ENCODE results near the gene AMH.

The AMH gene

DNA sequence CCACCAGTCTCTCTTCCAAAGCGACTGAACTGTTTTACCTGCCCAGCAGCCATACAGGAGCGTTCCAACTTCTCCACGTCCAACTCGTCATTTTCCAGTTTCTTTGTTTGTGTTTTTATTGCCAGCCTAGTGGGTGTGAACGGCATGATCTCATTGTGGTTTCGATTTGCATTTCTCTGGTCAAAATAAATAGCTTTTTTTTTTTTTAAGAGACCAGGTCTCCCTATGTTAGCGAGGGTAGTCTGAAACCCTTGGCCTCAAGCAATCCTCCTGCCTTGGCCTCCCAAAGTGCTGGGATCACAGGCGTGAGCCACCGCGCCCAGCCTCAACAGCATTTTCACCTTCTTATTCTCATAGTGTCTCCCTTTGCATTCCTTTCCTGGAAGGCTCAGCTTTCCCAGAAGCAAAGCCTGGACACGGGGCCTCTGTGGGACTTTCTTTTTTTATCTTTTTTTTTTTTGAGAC is 11.2 kb downstream of the AMH start (continued):
- TF ChIP-seq, protein P1, sequence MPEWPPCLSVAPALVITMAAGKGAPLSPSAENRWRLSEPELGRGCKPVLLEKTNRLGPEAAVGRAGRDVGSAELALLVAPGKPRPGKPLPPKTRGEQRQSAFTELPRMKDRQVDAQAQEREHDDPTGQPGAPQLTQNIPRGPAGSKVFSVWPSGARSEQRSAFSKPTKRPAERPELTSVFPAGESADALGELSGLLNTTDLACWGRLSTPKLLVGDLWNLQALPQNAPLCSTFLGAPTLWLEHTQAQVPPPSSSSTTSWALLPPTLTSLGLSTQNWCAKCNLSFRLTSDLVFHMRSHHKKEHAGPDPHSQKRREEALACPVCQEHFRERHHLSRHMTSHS (tag by site-specific recombination; IDR thresholded peaks at IDR 0.05) = no peak
- TF ChIP-seq, protein P2, sequence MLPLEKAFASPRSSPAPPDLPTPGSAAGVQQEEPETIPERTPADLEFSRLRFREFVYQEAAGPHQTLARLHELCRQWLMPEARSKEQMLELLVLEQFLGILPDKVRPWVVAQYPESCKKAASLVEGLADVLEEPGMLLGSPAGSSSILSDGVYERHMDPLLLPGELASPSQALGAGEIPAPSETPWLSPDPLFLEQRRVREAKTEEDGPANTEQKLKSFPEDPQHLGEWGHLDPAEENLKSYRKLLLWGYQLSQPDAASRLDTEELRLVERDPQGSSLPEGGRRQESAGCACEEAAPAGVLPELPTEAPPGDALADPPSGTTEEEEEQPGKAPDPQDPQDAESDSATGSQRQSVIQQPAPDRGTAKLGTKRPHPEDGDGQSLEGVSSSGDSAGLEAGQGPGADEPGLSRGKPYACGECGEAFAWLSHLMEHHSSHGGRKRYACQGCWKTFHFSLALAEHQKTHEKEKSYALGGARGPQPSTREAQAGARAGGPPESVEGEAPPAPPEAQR (tag by site-specific recombination; IDR thresholded peaks at IDR 0.05) = no peak
- TF ChIP-seq ZNF555 (tag by site-specific recombination; conservative IDR thresholded peaks at IDR 0.05) (no peak), MYNN (tag by site-specific recombination; IDR thresholded peaks at IDR 0.05; ENCODE audit: borderline replicate concordance) (no peak), SCRT2 (tag by site-specific recombination; IDR thresholded peaks at IDR 0.05) (no peak), ZNF157 (tag by site-specific recombination; IDR thresholded peaks at IDR 0.05) (no peak), ZBTB1 (tag by site-specific recombination; IDR thresholded peaks at IDR 0.05) (no peak), ZNF37A (tag by site-specific recombination; IDR thresholded peaks at IDR 0.05) (no peak), KLF8 (tag by site-specific recombination; IDR thresholded peaks at IDR 0.05) (no peak; the same call in 1 of the 2 replicates), ZXDB (tag by site-specific recombination; IDR thresholded peaks at IDR 0.05) (0 out of 2 replicates have a peak, but pooled peaks have one; percentile 23), ZNF366 (tag by site-specific recombination; conservative IDR thresholded peaks at IDR 0.05) (peak; percentile 63), ZNF354C (tag by site-specific recombination; IDR thresholded peaks at IDR 0.05; ENCODE audit: borderline replicate concordance, low read depth) (no peak), ZNF24 (tag by site-specific recombination; IDR thresholded peaks at IDR 0.05) (no peak), SALL2 (tag by site-specific recombination; IDR thresholded peaks at IDR 0.05; ENCODE audit: borderline replicate concordance) (no peak), ZNF529 (tag by site-specific recombination; IDR thresholded peaks at IDR 0.05; ENCODE audit: insufficient replicate concordance) (no peak), ZNF174 (tag by site-specific recombination; IDR thresholded peaks at IDR 0.05) (no peak), ZNF138 (tag by site-specific recombination; IDR thresholded peaks at IDR 0.05; ENCODE audit: borderline replicate concordance) (no peak), ZSCAN23 (tag by site-specific recombination; IDR thresholded peaks at IDR 0.05) (no peak; the same call in 1 of the 2 replicates), ZNF785 (tag by site-specific recombination; IDR thresholded peaks at IDR 0.05) (no peak), FEZF1 (tag by site-specific recombination; IDR thresholded peaks at IDR 0.05) (peak; percentile 55), KLF1 (tag by site-specific recombination; IDR thresholded peaks at IDR 0.05) (peak; percentile 82), ZNF792 (tag by site-specific recombination; IDR thresholded peaks at IDR 0.05) (no peak), ZNF302 (tag by site-specific recombination; IDR thresholded peaks at IDR 0.05; ENCODE audit: low read depth) (no peak), ZNF350 (tag by site-specific recombination; IDR thresholded peaks at IDR 0.05) (no peak), WT1 (tag by site-specific recombination; IDR thresholded peaks at IDR 0.05) (no peak), ZNF747 (tag by site-specific recombination; IDR thresholded peaks at IDR 0.05) (no peak)
- TF ChIP-seq, protein P3, sequence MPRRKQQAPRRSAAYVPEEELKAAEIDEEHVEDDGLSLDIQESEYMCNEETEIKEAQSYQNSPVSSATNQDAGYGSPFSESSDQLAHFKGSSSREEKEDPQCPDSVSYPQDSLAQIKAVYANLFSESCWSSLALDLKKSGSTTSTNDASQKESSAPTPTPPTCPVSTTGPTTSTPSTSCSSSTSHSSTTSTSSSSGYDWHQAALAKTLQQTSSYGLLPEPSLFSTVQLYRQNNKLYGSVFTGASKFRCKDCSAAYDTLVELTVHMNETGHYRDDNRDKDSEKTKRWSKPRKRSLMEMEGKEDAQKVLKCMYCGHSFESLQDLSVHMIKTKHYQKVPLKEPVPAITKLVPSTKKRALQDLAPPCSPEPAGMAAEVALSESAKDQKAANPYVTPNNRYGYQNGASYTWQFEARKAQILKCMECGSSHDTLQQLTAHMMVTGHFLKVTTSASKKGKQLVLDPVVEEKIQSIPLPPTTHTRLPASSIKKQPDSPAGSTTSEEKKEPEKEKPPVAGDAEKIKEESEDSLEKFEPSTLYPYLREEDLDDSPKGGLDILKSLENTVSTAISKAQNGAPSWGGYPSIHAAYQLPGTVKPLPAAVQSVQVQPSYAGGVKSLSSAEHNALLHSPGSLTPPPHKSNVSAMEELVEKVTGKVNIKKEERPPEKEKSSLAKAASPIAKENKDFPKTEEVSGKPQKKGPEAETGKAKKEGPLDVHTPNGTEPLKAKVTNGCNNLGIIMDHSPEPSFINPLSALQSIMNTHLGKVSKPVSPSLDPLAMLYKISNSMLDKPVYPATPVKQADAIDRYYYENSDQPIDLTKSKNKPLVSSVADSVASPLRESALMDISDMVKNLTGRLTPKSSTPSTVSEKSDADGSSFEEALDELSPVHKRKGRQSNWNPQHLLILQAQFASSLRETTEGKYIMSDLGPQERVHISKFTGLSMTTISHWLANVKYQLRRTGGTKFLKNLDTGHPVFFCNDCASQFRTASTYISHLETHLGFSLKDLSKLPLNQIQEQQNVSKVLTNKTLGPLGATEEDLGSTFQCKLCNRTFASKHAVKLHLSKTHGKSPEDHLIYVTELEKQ (tag by site-specific recombination; IDR thresholded peaks at IDR 0.05; ENCODE audit: borderline replicate concordance) = no peak
- TF ChIP-seq, protein P4, sequence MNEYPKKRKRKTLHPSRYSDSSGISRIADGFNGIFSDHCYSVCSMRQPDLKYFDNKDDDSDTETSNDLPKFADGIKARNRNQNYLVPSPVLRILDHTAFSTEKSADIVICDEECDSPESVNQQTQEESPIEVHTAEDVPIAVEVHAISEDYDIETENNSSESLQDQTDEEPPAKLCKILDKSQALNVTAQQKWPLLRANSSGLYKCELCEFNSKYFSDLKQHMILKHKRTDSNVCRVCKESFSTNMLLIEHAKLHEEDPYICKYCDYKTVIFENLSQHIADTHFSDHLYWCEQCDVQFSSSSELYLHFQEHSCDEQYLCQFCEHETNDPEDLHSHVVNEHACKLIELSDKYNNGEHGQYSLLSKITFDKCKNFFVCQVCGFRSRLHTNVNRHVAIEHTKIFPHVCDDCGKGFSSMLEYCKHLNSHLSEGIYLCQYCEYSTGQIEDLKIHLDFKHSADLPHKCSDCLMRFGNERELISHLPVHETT (tag by site-specific recombination; IDR thresholded peaks at IDR 0.05) = no peak
- TF ChIP-seq, protein P5, sequence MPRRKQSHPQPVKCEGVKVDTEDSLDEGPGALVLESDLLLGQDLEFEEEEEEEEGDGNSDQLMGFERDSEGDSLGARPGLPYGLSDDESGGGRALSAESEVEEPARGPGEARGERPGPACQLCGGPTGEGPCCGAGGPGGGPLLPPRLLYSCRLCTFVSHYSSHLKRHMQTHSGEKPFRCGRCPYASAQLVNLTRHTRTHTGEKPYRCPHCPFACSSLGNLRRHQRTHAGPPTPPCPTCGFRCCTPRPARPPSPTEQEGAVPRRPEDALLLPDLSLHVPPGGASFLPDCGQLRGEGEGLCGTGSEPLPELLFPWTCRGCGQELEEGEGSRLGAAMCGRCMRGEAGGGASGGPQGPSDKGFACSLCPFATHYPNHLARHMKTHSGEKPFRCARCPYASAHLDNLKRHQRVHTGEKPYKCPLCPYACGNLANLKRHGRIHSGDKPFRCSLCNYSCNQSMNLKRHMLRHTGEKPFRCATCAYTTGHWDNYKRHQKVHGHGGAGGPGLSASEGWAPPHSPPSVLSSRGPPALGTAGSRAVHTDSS (tag by site-specific recombination; IDR thresholded peaks at IDR 0.05) = no peak
- TF ChIP-seq, protein P6, sequence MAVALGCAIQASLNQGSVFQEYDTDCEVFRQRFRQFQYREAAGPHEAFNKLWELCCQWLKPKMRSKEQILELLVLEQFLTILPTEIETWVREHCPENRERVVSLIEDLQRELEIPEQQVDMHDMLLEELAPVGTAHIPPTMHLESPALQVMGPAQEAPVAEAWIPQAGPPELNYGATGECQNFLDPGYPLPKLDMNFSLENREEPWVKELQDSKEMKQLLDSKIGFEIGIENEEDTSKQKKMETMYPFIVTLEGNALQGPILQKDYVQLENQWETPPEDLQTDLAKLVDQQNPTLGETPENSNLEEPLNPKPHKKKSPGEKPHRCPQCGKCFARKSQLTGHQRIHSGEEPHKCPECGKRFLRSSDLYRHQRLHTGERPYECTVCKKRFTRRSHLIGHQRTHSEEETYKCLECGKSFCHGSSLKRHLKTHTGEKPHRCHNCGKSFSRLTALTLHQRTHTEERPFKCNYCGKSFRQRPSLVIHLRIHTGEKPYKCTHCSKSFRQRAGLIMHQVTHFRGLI (tag by site-specific recombination; IDR thresholded peaks at IDR 0.05) = no peak

Data from HEK293 (cell line).